ENCODE results near the gene CACNA1E. TPM values are rescaled to one million over a fixed set of nuclear protein-coding genes. Genes with fewer than 3 reads are reported as not detected.
"Not testable (repeated sequence)": the region's sequence is repeated elsewhere in the genome, so short reads cannot be mapped to it uniquely, and the experiment has no call there.

The CACNA1E gene
- total RNA-seq, 6 donors from 2014 or later: 0.17 to 1.4 (median 0.51) TPM

GRCh38 chr1:181517181-181517875 lies 34.0 kb downstream of the CACNA1E start:
- TF ChIP-seq EP300 (IDR thresholded peaks at IDR 0.05): no peak
- TF ChIP-seq POLR2A (IDR thresholded peaks at IDR 0.05): no peak
- no peak for TF ChIP-seq CTCF (IDR thresholded peaks at IDR 0.05)
- TF ChIP-seq POLR2AphosphoS5 (IDR thresholded peaks at IDR 0.05): no peak
- no peaks in the 10 kb centered on the region for H3K27me3 ChIP-seq
- H3K9me3 ChIP-seq: no peaks in the 10 kb centered on the region
- H3K4me1 ChIP-seq: no peaks in the 10 kb centered on the region
- ATAC-seq (ENCODE audit: low FRiP score in 2 of 2) (peak in 1 of 2 donors; percentile 10), DNase-seq (no peak)
- H3K27ac ChIP-seq: no peak overlapping the region
- H3K4me3 ChIP-seq: no peak overlapping the region
- WGBS, 2 donors: 54 to 55% methylated on average over 5 of the region's 5 CpGs
- no peaks in the 10 kb centered on the region for H3K36me3 ChIP-seq

GRCh38 chr1:181518152-181518551 lies 34.8 kb downstream of the CACNA1E start:
- 52 to 75% methylated on average over 2 of the region's 2 CpGs for WGBS, 2 donors
- Histone ChIP-seq H3K27ac (no peak overlapping the region), H3K4me1 (no peaks in the 10 kb centered on the region), H3K4me3 (no peak overlapping the region), H3K27me3 (no peaks in the 10 kb centered on the region), H3K36me3 (no peaks in the 10 kb centered on the region), H3K9me3 (no peaks in the 10 kb centered on the region)
- ATAC-seq (ENCODE audit: low FRiP score in 2 of 2): no peak
- TF ChIP-seq POLR2A (IDR thresholded peaks at IDR 0.05): no peak
- DNase-seq: no peak

- no peak overlapping the region for H3K27ac ChIP-seq
- H3K4me3 ChIP-seq: no peak overlapping the region
- no peaks in the 10 kb centered on the region for H3K4me1 ChIP-seq
- WGBS, 2 donors: 57 to 70% methylated on average over 2 of the region's 2 CpGs
- no peak for TF ChIP-seq EP300 (IDR thresholded peaks at IDR 0.05)
- DNase-seq (no peak), ATAC-seq (ENCODE audit: low FRiP score in 2 of 2) (no peak)
- peaks cover 0 to 2% (median under 1%) of the 10 kb centered on the region in 4 donors for H3K9me3 ChIP-seq
- no peaks in the 10 kb centered on the region for H3K27me3 ChIP-seq
- H3K36me3 ChIP-seq: no peaks in the 10 kb centered on the region
These were observed 39.5 kb downstream of the CACNA1E start for GRCh38 chr1:181522864-181523263.

GRCh38 chr1:181525104-181525721 lies 41.9 kb downstream of the CACNA1E start:
- no peak for TF ChIP-seq POLR2AphosphoS5 (IDR thresholded peaks at IDR 0.05)
- no peak for TF ChIP-seq POLR2A (IDR thresholded peaks at IDR 0.05)
- no peak for TF ChIP-seq EP300 (IDR thresholded peaks at IDR 0.05)
- TF ChIP-seq CTCF (IDR thresholded peaks at IDR 0.05): no peak
- no peaks in the 10 kb centered on the region for H3K36me3 ChIP-seq
- H3K27ac ChIP-seq: no peak overlapping the region
- no peaks in the 10 kb centered on the region for H3K4me1 ChIP-seq
- no peaks in the 10 kb centered on the region for H3K27me3 ChIP-seq
- H3K4me3 ChIP-seq: no peak overlapping the region
- H3K9me3 ChIP-seq: peaks cover 0 to 20% (median 6%) of the 10 kb centered on the region in 4 donors
- no peak for DNase-seq
- WGBS, 2 donors: 88 to 97% methylated on average over 1 of the region's 1 CpG
- no peak for ATAC-seq (ENCODE audit: low FRiP score in 2 of 2)

GRCh38 chr1:181528241-181528640 lies 44.9 kb downstream of the CACNA1E start:
- H3K4me1 ChIP-seq; H3K27ac ChIP-seq; DNase-seq; H3K4me3 ChIP-seq; H3K27me3 ChIP-seq; H3K36me3 ChIP-seq; ATAC-seq (ENCODE audit: low FRiP score in 2 of 2): not testable (repeated sequence)
- peaks cover 0 to 20% (median 6%) of the 10 kb centered on the region in 4 donors for H3K9me3 ChIP-seq

- Histone ChIP-seq H3K9me3 (peaks cover 0 to 20% (median 6%) of the 10 kb centered on the region in 4 donors), H3K4me3 (no peak overlapping the region), H3K27me3 (no peaks in the 10 kb centered on the region), H3K27ac (no peak overlapping the region), H3K36me3 (no peaks in the 10 kb centered on the region), H3K4me1 (no peaks in the 10 kb centered on the region)
- TF ChIP-seq POLR2A (IDR thresholded peaks at IDR 0.05) (no peak), EP300 (IDR thresholded peaks at IDR 0.05) (no peak), CTCF (IDR thresholded peaks at IDR 0.05) (no peak), POLR2AphosphoS5 (IDR thresholded peaks at IDR 0.05) (no peak)
- ATAC-seq (ENCODE audit: low FRiP score in 2 of 2) (no peak), DNase-seq (no peak)
- 91 to 93% methylated on average over 5 of the region's 5 CpGs for WGBS, 2 donors
These were observed 48.1 kb downstream of the CACNA1E start for GRCh38 chr1:181531441-181531840.
